ENCODE data around the gene SLIT3. TPM values are rescaled to one million over a fixed set of nuclear protein-coding genes. Genes with fewer than 3 reads are reported as not detected.
A peak's percentile ranks its signal among the peaks of the same experiment; 100 is the strongest.

Gene SLIT3
- total RNA-seq, 1 donor from 2014 or later: 0.22 TPM

GRCh38 chr5:169002953-169003555 lies 297.9 kb downstream of the SLIT3 start:
- Mint-ChIP-seq H3K4me1 (peaks cover 30% of the 10 kb centered on the region), H3K27me3 (ENCODE audit: insufficient read depth, low read depth) (peaks cover 2% of the 10 kb centered on the region), H3K4me3 (no peak overlapping the region), H3K9me3 (no peaks in the 10 kb centered on the region), H3K36me3 (no peaks in the 10 kb centered on the region), H3K27ac (peak overlapping the region; percentile 25)
- H4K20me1 ChIP-seq (ENCODE audit: low read depth): no peaks in the 10 kb centered on the region
- TF ChIP-seq EZH2phosphoT487 (IDR thresholded peaks at IDR 0.05): no peak
- no peak for TF ChIP-seq CTCF (IDR thresholded peaks at IDR 0.05)
- TF ChIP-seq EZH2 (IDR thresholded peaks at IDR 0.05): no peak
- H3K4me3 ChIP-seq: no peak overlapping the region
- no peaks in the 10 kb centered on the region for H3K9me3 ChIP-seq (ENCODE audit: low read depth)
- no peaks in the 10 kb centered on the region for H3K27me3 ChIP-seq
- H2AFZ ChIP-seq (replicated peaks): no peak overlapping the region
- H3K4me2 ChIP-seq: no peak overlapping the region
- H3K36me3 ChIP-seq: no peaks in the 10 kb centered on the region
- H3K4me1 ChIP-seq: peaks cover 10% of the 10 kb centered on the region
- no peak overlapping the region for H3K9ac ChIP-seq
- H3K27ac ChIP-seq: no peak overlapping the region
- H3F3A ChIP-seq (ENCODE audit: low read depth): no peaks in the 10 kb centered on the region
- no peaks in the 10 kb centered on the region for H3K79me2 ChIP-seq (ENCODE audit: low read depth)
- no peak for DNase-seq (ENCODE audit: low spot score)

GRCh38 chr5:169001394-169001793 lies 299.5 kb downstream of the SLIT3 start:
- Histone ChIP-seq H2AFZ (replicated peaks) (no peak overlapping the region), H3F3A (ENCODE audit: low read depth) (no peaks in the 10 kb centered on the region), H3K9me3 (ENCODE audit: low read depth) (no peaks in the 10 kb centered on the region), H3K9ac (no peak overlapping the region), H3K4me1 (peaks cover 14% of the 10 kb centered on the region), H3K27ac (no peak overlapping the region), H3K27me3 (no peaks in the 10 kb centered on the region), H3K4me2 (no peak overlapping the region), H4K20me1 (ENCODE audit: low read depth) (no peaks in the 10 kb centered on the region), H3K4me3 (no peak overlapping the region), H3K79me2 (ENCODE audit: low read depth) (no peaks in the 10 kb centered on the region), H3K36me3 (no peaks in the 10 kb centered on the region)
- peaks cover 4% of the 10 kb centered on the region for H3K27me3 Mint-ChIP-seq (ENCODE audit: insufficient read depth, low read depth)
- H3K9me3 Mint-ChIP-seq: no peaks in the 10 kb centered on the region
- H3K27ac Mint-ChIP-seq: no peak overlapping the region
- no peak overlapping the region for H3K4me3 Mint-ChIP-seq
- peaks cover 35% of the 10 kb centered on the region for H3K4me1 Mint-ChIP-seq
- no peak for DNase-seq (ENCODE audit: low spot score)
- TF ChIP-seq CTCF (IDR thresholded peaks at IDR 0.05) (no peak), EZH2phosphoT487 (IDR thresholded peaks at IDR 0.05) (no peak), EZH2 (IDR thresholded peaks at IDR 0.05) (no peak)
- H3K36me3 Mint-ChIP-seq: no peaks in the 10 kb centered on the region

- Mint-ChIP-seq H3K9me3 (no peaks in the 10 kb centered on the region), H3K4me1 (peaks cover 47% of the 10 kb centered on the region), H3K4me3 (no peak overlapping the region), H3K27ac (no peak overlapping the region), H3K36me3 (no peaks in the 10 kb centered on the region), H3K27me3 (ENCODE audit: insufficient read depth, low read depth) (peaks cover 7% of the 10 kb centered on the region)
- Histone ChIP-seq H3K27ac (no peak overlapping the region), H3K4me1 (peaks cover 18% of the 10 kb centered on the region), H3F3A (ENCODE audit: low read depth) (no peaks in the 10 kb centered on the region), H2AFZ (replicated peaks) (no peak overlapping the region), H3K4me3 (no peak overlapping the region), H3K79me2 (ENCODE audit: low read depth) (no peaks in the 10 kb centered on the region), H3K9me3 (ENCODE audit: low read depth) (no peaks in the 10 kb centered on the region), H3K36me3 (no peaks in the 10 kb centered on the region), H3K4me2 (no peak overlapping the region), H3K9ac (no peak overlapping the region), H4K20me1 (ENCODE audit: low read depth) (no peaks in the 10 kb centered on the region), H3K27me3 (no peaks in the 10 kb centered on the region)
- DNase-seq (ENCODE audit: low spot score): no peak
- TF ChIP-seq EZH2 (IDR thresholded peaks at IDR 0.05) (no peak), CTCF (IDR thresholded peaks at IDR 0.05) (no peak), EZH2phosphoT487 (IDR thresholded peaks at IDR 0.05) (no peak)
These were observed 305.9 kb downstream of the SLIT3 start for GRCh38 chr5:168995024-168995423.
